SK-N-SH treated with all-trans-retinoic acid at 6 μM for 48 hours (cell line): Measurements from ENCODE around the gene GPR68.
"Not testable (repeated sequence)": the region's sequence is repeated elsewhere in the genome, so short reads cannot be mapped to it uniquely, and the experiment has no call there.

Experiments
- ATAC-seq: fragments of 200-7000 bp; cut with Tn5 transposase; 3 replicates; pipeline ENCODE4 v1.9.1; 2020; ENCODE audit warnings: mild to moderate bottlenecking, moderate library complexity
- BACH2 ChIP-seq: fragments of 250-450 bp; sonication (Bioruptor Pico); IDR thresholded peaks from 2 replicates; pipeline ENCODE4 v1.9.0; 2021; ENCODE audit warnings: mild to moderate bottlenecking, borderline replicate concordance
- CSDC2 ChIP-seq: fragments of 250-450 bp; sonication (Bioruptor Pico); IDR thresholded peaks from 2 replicates; pipeline ENCODE4 v1.5.0; 2020; ENCODE audit warnings: mild to moderate bottlenecking, moderate library complexity
- ESRRG ChIP-seq: fragments of 250-450 bp; sonication (Bioruptor Pico); IDR thresholded peaks from 2 replicates; pipeline ENCODE4 v1.6.1; 2021; ENCODE audit warnings: mild to moderate bottlenecking
- GLIS3 ChIP-seq: fragments of 250-450 bp; sonication (Bioruptor Pico); IDR thresholded peaks from 2 replicates; pipeline ENCODE4 v1.5.0; 2020; ENCODE audit warnings: mild to moderate bottlenecking, moderate library complexity
- PPARA ChIP-seq: fragments of 250-450 bp; sonication (Bioruptor Pico); IDR thresholded peaks from 2 replicates; pipeline ENCODE4 v1.5.0; 2020; ENCODE audit warnings: mild to moderate bottlenecking, borderline replicate concordance
- RARB ChIP-seq: fragments of 250-450 bp; sonication (Bioruptor Pico); IDR thresholded peaks from 2 replicates; pipeline ENCODE4 v1.8.0; 2021; ENCODE audit warnings: mild to moderate bottlenecking, moderate library complexity
- SNAI2 ChIP-seq: fragments of 250-450 bp; sonication (Bioruptor Pico); IDR thresholded peaks from 2 replicates; pipeline ENCODE4 v1.5.0; 2020; ENCODE audit warnings: mild to moderate bottlenecking, moderate library complexity
- TCF4 ChIP-seq: fragments of 250-450 bp; sonication (Bioruptor Pico); IDR thresholded peaks from 2 replicates; pipeline ENCODE4 v1.8.0; 2021; ENCODE audit warnings: mild to moderate bottlenecking, moderate library complexity, borderline replicate concordance
- TOX ChIP-seq: fragments of 250-450 bp; sonication (Bioruptor Pico); IDR thresholded peaks from 2 replicates; pipeline ENCODE4 v1.8.0; 2021; ENCODE audit warnings: mild to moderate bottlenecking, moderate library complexity, borderline replicate concordance
- TSHZ2 ChIP-seq: fragments of 250-450 bp; sonication (Bioruptor Pico); IDR thresholded peaks from 2 replicates; pipeline ENCODE4 v1.5.0; 2020; ENCODE audit warnings: mild to moderate bottlenecking, moderate library complexity
- ZC3H10 ChIP-seq: fragments of 250-450 bp; sonication (Bioruptor Pico); IDR thresholded peaks from 2 replicates; pipeline ENCODE4 v1.5.1; 2021; ENCODE audit warnings: mild to moderate bottlenecking, moderate library complexity
- ZFP3 ChIP-seq: fragments of 250-450 bp; sonication (Bioruptor Pico); IDR thresholded peaks from 2 replicates; pipeline ENCODE4 v1.5.0; 2020; ENCODE audit warnings: mild to moderate bottlenecking, moderate library complexity
- ZFP30 ChIP-seq: fragments of 450-650 bp; formaldehyde crosslinking; IDR thresholded peaks from 2 replicates; pipeline ENCODE4 v1.5.0; 2022; ENCODE audit warnings: mild to moderate bottlenecking, moderate library complexity
- ZNF70 ChIP-seq: fragments of 450-650 bp; formaldehyde crosslinking; IDR thresholded peaks from 2 replicates; pipeline ENCODE4 v1.5.0; 2020; ENCODE audit warnings: mild to moderate bottlenecking, moderate library complexity
- ZNF8 ChIP-seq: fragments of 450-650 bp; formaldehyde crosslinking; IDR thresholded peaks from 2 replicates; pipeline ENCODE4 v1.5.0; 2020; ENCODE audit warnings: mild to moderate bottlenecking, moderate library complexity

Gene GPR68

GRCh38 chr14:91253795-91254323 lies 9.4 kb upstream of the GPR68 start:
- TF ChIP-seq TSHZ2 (CRISPR knock-in tag) (no peak), PPARA (CRISPR knock-in tag) (no peak), ESRRG (CRISPR knock-in tag) (no peak), ZFP30 (CRISPR knock-in tag) (no peak)

GRCh38 chr14:91252871-91253794 lies 8.6 kb upstream of the GPR68 start:
- ATAC-seq: peak; percentile 1; the same call in 2 of the 3 replicates
- TF ChIP-seq ZC3H10 (no peak), TSHZ2 (CRISPR knock-in tag) (no peak), GLIS3 (no peak), ESRRG (CRISPR knock-in tag) (no peak), ZNF8 (CRISPR knock-in tag) (no peak), TOX (CRISPR knock-in tag) (no peak)

More at GRCh38 chr14:91253795-91254323, 9.4 kb upstream of the GPR68 start:
- ATAC-seq: no peak

GRCh38 chr14:91250912-91251311 lies 6.4 kb upstream of the GPR68 start:
- TF ChIP-seq CSDC2 (CRISPR knock-in tag): no peak
- TF ChIP-seq RARB: no peak
- no peak for TF ChIP-seq BACH2 (CRISPR knock-in tag)
- TF ChIP-seq, all 23 proteins: peak for 0
- peak; percentile 65 for ATAC-seq

GRCh38 chr14:91249841-91250616 lies 5.5 kb upstream of the GPR68 start:
- peak; percentile 82 for ATAC-seq
- TF ChIP-seq ZFP3: no peak
- TF ChIP-seq ZNF70 (CRISPR knock-in tag): 0 out of 2 replicates have a peak, but pooled peaks have one; percentile 17
- TF ChIP-seq TSHZ2 (CRISPR knock-in tag): peak; percentile 77; the same call in 1 of the 2 replicates

GRCh38 chr14:91246051-91246852 lies 1.7 kb upstream of the GPR68 start:
- TF ChIP-seq SNAI2 (CRISPR knock-in tag) (no peak), TCF4 (CRISPR knock-in tag) (no peak), ESRRG (CRISPR knock-in tag) (no peak), CSDC2 (CRISPR knock-in tag) (no peak), BACH2 (CRISPR knock-in tag) (no peak)
- ATAC-seq: no peak

GRCh38 chr14:91245616-91246015 lies 1.1 kb upstream of the GPR68 start:
- not testable (repeated sequence) for ATAC-seq
